ENCODE results near the gene WWC2. TPM values are rescaled to one million over a fixed set of nuclear protein-coding genes. Genes with fewer than 3 reads are reported as not detected.
A peak's percentile ranks its signal among the peaks of the same experiment; 100 is the strongest.

The WWC2 gene
- total RNA-seq, 4 donors from 2014 or later, result 7.4 to 24.8 (median 8.0) TPM

GRCh38 chr4:183288955-183289354 lies 189.9 kb downstream of the WWC2 start:
- 67% methylated on average over 1 of the region's 2 CpGs; no CpG with 5 or more reads in 1 of the 2 donors for WGBS, 2 donors
- no peaks in the 10 kb centered on the region for H3K4me1 ChIP-seq

GRCh38 chr4:183289688-183290087 lies 190.6 kb downstream of the WWC2 start:
- Histone ChIP-seq H3K27ac (no peak overlapping the region), H3K9me3 (no peaks in the 10 kb centered on the region), H3K4me1 (no peaks in the 10 kb centered on the region), H3K36me3 (peaks cover 0 to 72% (median 0%) of the 10 kb centered on the region in 3 donors), H3K4me3 (no peak overlapping the region), H3K27me3 (no peaks in the 10 kb centered on the region)
- whole genome bisulfite sequencing, 2 donors, result 85 to 86% methylated on average over 5 of the region's 5 CpGs
- TF ChIP-seq CTCF (IDR thresholded peaks at IDR 0.05) (no peak), POLR2A (IDR thresholded peaks at IDR 0.05) (no peak)
- DNase-seq, result no peak
- intact Hi-C loops (cut with DNase I), result no loop called here

More at GRCh38 chr4:183288955-183289354, 189.9 kb downstream of the WWC2 start:
- DNase-seq, result no peak
- TF ChIP-seq CTCF (IDR thresholded peaks at IDR 0.05), result peak in 1 of 6 experiments; percentile 23
- TF ChIP-seq POLR2A (IDR thresholded peaks at IDR 0.05), result no peak
- Histone ChIP-seq H3K4me3 (no peak overlapping the region), H3K27me3 (no peaks in the 10 kb centered on the region), H3K9me3 (no peaks in the 10 kb centered on the region), H3K36me3 (peaks cover 0 to 73% (median 0%) of the 10 kb centered on the region in 3 donors), H3K27ac (no peak overlapping the region)
- intact Hi-C loops (cut with DNase I), result no loop called here

GRCh38 chr4:183291070-183291469 lies 192.0 kb downstream of the WWC2 start:
- peaks cover 0 to 72% (median 0%) of the 10 kb centered on the region in 3 donors for H3K36me3 ChIP-seq

GRCh38 chr4:183295711-183296110 lies 196.7 kb downstream of the WWC2 start:
- H3K27me3 ChIP-seq, result no peaks in the 10 kb centered on the region
- H3K9me3 ChIP-seq, result no peaks in the 10 kb centered on the region
- intact Hi-C loops (cut with DNase I), result no loop called here
- no peak for DNase-seq
- TF ChIP-seq CTCF (IDR thresholded peaks at IDR 0.05) (no peak), POLR2A (IDR thresholded peaks at IDR 0.05) (no peak)
- WGBS, 2 donors, result 81 to 86% methylated on average over 7 to 10 of the region's 10 CpGs
- H3K36me3 ChIP-seq, result peaks cover 0 to 31% (median 0%) of the 10 kb centered on the region in 3 donors
- H3K4me1 ChIP-seq, result no peaks in the 10 kb centered on the region
- H3K27ac ChIP-seq, result no peak overlapping the region
- H3K4me3 ChIP-seq, result no peak overlapping the region

More at GRCh38 chr4:183291070-183291469, 192.0 kb downstream of the WWC2 start:
- intact Hi-C loops (cut with DNase I), result no loop called here
- 77 to 94% methylated on average over 2 of the region's 2 CpGs for WGBS, 2 donors
- TF ChIP-seq POLR2A (IDR thresholded peaks at IDR 0.05) (no peak), CTCF (IDR thresholded peaks at IDR 0.05) (no peak)
- Histone ChIP-seq H3K9me3 (no peaks in the 10 kb centered on the region), H3K4me3 (no peak overlapping the region), H3K27ac (no peak overlapping the region), H3K4me1 (no peaks in the 10 kb centered on the region), H3K27me3 (no peaks in the 10 kb centered on the region)
- DNase-seq, result no peak

DNA sequence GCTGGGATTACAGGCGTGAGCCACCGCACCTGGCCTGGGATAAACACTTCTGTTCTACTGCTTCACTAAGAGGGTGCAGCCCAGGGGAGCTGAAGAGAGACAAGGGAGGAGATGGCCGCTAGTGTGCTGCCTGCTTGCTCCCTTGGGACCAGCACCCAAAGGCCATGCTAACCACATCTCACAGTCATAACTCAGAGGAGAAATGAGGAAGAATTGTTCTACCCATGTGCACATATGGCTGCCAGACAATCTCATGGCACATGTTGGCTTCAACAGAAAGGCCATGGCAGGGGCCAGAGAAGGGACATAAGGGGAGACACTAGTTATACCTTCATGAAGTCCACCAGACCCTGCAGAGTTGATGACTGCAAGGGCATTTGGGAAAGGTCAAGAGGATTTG lies 198.6 kb downstream of the WWC2 start:
- H3K27ac ChIP-seq, result no peak overlapping the region
- WGBS, 2 donors, result 80 to 95% methylated on average over 1 to 3 of the region's 3 CpGs
- H3K4me3 ChIP-seq, result no peak overlapping the region
- H3K27me3 ChIP-seq, result no peaks in the 10 kb centered on the region
- peaks cover 0 to 24% (median 0%) of the 10 kb centered on the region in 3 donors for H3K36me3 ChIP-seq
- H3K4me1 ChIP-seq, result no peaks in the 10 kb centered on the region
- H3K9me3 ChIP-seq, result no peaks in the 10 kb centered on the region
- DNase-seq, result no peak
- intact Hi-C loops (cut with DNase I), result no loop called here
- TF ChIP-seq POLR2A (IDR thresholded peaks at IDR 0.05), result no peak
- no peak for TF ChIP-seq CTCF (IDR thresholded peaks at IDR 0.05)

Measured in esophagus squamous epithelium (tissue), 5 donors.